Thymus (tissue), 11 donors: Measurements from ENCODE around the gene SLC39A3. TPM values are rescaled to one million over a fixed set of nuclear protein-coding genes. Genes with fewer than 3 reads are reported as not detected.

Source experiments
- DNase-seq, 9 donors: peaks; one replicate each; pipeline ENCODE4 v3.0.0-alpha.2; 2013; ENCODE audit warnings: low spot score in 9 of 9, low read depth in 6 of 9, missing footprints in 1 of 9
- H3K27ac ChIP-seq, 2 donors: one replicate each; pipeline ENCODE4 v1.5.1; 2013; ENCODE audit warnings: control low read depth in 1 of 2, low read depth in 1 of 2, low read length in 1 of 2, mild to moderate bottlenecking in 1 of 2, moderate library complexity in 1 of 2
- H3K27me3 ChIP-seq, 2 donors: one replicate each; pipeline ENCODE4 v1.5.1; 2013; ENCODE audit warnings: low read length in 1 of 2; ENCODE audit not compliant: control insufficient read depth in 2 of 2, insufficient read depth in 1 of 2
- H3K36me3 ChIP-seq, 2 donors: one replicate each; pipeline ENCODE4 v1.5.1; 2013; ENCODE audit warnings: low read length in 1 of 2, mild to moderate bottlenecking in 1 of 2, moderate library complexity in 1 of 2; ENCODE audit not compliant: control insufficient read depth in 2 of 2, insufficient read depth in 2 of 2
- H3K4me1 ChIP-seq, 2 donors: one replicate each; pipeline ENCODE4 v1.5.1; 2013; ENCODE audit warnings: low read length in 2 of 2; ENCODE audit not compliant: control insufficient read depth in 2 of 2, insufficient read depth in 2 of 2
- H3K4me3 ChIP-seq, 2 donors: one replicate each; pipeline ENCODE4 v1.5.1; 2013; ENCODE audit warnings: low read length in 2 of 2, control low read depth in 1 of 2, mild to moderate bottlenecking in 1 of 2
- H3K9me3 ChIP-seq, 2 donors: one replicate each; pipeline ENCODE4 v1.5.1; 2013; ENCODE audit warnings: low read length in 1 of 2, mild to moderate bottlenecking in 1 of 2; ENCODE audit not compliant: control insufficient read depth in 2 of 2, insufficient read depth in 1 of 2
- WGBS: extraction: QIAGEN DNeasy Blood & Tissue Kit; methylation state at CpG from one replicate; pipeline ENCODE4 v1.1.7; 2013; 5-methylcytosine and 5-hydroxymethylcytosine counted together
- polyA plus RNA-seq: library from polyadenylated mRNA; stranded (reverse); fragments of 200-250 nt; gene quantifications from one replicate; pipeline ENCODE4 v1.2.3, GENCODE V29; 2013
- total RNA-seq: library from RNA; stranded (reverse); fragments of 120-200 nt; gene quantifications from one replicate; pipeline ENCODE4 v1.2.4, GENCODE V29; 2013
- donor health status: healthy.

The SLC39A3 gene
- total and polyA plus RNA-seq, 2 donors: 19.2 to 21.2 TPM

DNA sequence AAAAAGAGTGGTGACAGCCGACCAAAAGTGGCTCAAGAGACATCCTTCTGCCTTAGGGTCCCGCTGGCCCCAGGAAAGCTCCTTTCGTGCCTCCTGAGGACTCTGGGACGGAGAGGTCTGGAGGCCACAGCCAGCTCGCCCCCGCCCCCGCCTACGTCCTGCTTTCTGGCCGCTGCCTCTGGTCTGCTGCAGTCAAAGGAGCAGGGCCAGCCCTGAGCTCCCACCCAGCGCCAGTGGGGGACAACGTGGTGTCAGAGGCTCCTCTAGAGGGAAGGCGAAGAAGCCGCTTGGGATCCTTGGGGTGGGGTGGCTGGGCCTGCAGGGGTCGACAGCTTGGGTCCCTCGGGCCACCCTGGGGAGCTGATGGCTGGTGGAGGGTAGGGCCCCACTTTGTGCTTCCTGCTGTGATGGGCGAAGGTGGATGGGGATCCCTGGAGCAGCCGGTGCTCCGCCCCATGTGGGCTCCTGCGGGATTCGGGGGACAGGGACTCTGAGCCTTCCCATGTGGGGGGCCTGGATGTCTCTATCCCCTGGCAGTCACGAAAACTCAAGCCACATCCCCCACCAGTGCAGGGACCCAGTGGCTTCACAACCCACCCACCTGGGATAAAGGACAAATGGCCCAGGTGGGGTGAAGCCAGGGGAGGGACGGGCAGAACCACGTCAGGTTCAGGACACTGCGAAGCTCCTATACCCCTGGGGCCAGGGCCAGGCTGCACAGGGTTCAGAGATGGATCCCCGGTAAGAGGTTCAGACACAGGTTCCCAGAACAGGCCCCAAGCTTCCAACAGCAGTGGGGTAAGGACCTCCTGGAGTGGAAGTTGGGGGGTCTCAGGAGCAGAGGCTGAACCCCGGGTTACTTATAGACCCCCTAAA lies 9.6 kb downstream of the SLC39A3 start:
- 96% methylated on average over 26 of the region's 26 CpGs for WGBS
- H3K27me3 ChIP-seq: peaks cover 4 to 35% of the 10 kb centered on the region in 2 donors
- no peak overlapping the region for H3K4me3 ChIP-seq
- H3K9me3 ChIP-seq: peaks cover 0 to 2% of the 10 kb centered on the region in 2 donors
- H3K36me3 ChIP-seq: peaks cover 22 to 28% of the 10 kb centered on the region in 2 donors
- peaks cover 0 to 4% of the 10 kb centered on the region in 2 donors for H3K4me1 ChIP-seq
- no peak overlapping the region for H3K27ac ChIP-seq
- no peak for DNase-seq

DNA sequence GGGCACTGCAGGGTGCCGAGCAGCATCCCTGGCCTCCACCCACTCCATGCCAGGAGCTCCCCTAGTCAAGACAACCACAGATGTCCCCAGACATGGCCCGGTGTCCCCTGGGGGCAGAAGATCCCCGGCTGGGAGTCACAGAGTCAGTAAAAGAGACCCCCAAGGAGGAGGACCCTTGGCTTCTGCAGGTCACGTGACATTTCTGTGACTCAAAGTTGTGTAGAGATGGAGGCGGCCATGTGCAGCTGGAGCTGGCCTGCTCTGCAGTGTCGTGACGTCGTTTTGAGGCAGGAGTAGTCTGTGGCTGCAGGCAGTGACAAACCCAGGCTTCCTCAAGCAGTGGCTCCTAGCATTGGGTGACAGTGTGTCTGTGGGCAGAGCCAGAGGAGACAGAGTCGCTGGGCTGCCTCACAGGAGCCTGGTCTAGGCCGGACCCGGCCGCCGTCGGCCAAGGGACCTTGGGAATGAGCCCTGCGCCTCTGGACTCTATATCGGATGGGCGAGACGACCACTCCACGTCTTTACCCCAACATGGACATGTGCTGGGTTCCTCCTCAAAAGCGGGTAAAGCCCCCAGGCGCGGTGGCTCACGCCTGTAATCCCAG lies 10.9 kb downstream of the SLC39A3 start:
- 96% methylated on average over 23 of the region's 23 CpGs for WGBS
- H3K27ac ChIP-seq: no peak overlapping the region
- DNase-seq: no peak
- peaks cover 0 to 2% of the 10 kb centered on the region in 2 donors for H3K9me3 ChIP-seq
- no peak overlapping the region for H3K4me3 ChIP-seq
- peaks cover 0 to 4% of the 10 kb centered on the region in 2 donors for H3K4me1 ChIP-seq
- peaks cover 4 to 41% of the 10 kb centered on the region in 2 donors for H3K27me3 ChIP-seq
- peaks cover 11 to 16% of the 10 kb centered on the region in 2 donors for H3K36me3 ChIP-seq

DNA sequence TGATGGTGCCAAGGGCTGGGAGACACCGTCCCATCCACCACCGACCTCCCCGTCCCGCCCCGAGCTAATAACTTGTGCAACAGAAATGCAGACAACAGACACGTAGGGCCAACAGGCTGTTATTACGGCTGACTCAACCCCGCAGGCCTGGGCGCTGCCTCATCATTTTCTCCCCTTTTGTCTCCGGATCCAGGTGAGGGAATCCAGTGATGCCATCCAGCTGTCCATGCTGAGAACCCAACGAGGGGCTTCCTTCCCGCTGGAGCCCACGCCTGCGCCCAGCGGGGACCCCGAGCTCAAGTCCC lies 12.2 kb downstream of the SLC39A3 start:
- 85% methylated on average over 16 of the region's 16 CpGs for WGBS
- H3K36me3 ChIP-seq: peaks cover 8 to 9% of the 10 kb centered on the region in 2 donors
- peaks cover 0 to 2% of the 10 kb centered on the region in 2 donors for H3K9me3 ChIP-seq
- H3K4me3 ChIP-seq: no peak overlapping the region
- H3K27ac ChIP-seq: no peak overlapping the region
- H3K4me1 ChIP-seq: peaks cover 0 to 4% of the 10 kb centered on the region in 2 donors
- no peak for DNase-seq
- peaks cover 8 to 54% of the 10 kb centered on the region in 2 donors for H3K27me3 ChIP-seq

DNA sequence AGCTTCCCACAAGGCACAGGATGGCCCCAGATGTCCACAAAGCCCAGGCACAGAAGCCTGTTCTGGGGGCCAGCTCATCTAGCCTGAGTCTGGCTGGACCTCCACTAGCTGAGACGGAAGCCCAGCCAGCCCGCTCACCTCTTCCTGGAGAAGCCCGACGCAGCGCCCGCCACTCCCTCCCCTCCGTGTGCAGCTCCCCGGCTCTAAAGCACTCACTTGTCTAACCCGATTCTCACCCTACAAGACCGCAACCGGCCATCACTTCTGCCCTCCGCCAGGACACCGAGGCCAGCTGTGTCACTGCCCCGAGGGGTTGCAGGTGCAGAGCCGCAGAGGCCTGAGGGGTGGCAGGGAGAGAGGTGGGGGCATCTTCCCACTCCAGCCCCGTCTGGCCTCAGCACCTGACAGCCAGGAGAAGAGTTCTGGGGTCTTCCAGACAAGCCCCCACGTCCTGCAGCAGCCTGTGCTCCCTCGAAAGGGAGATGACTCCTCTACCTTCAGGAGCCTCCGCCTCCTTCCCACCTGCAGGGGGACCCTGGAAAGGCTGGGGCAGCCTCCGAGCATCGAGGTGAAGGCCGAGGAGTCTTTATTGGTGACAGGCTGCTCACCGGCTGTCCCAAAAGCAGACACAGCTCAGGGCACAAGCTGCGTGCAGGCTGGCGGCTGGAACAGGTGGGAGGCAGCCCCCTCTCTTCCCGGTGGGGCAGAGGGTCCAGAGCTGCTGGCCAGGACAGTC lies 12.7 kb downstream of the SLC39A3 start:
- no peak overlapping the region for H3K4me3 ChIP-seq

DNA sequence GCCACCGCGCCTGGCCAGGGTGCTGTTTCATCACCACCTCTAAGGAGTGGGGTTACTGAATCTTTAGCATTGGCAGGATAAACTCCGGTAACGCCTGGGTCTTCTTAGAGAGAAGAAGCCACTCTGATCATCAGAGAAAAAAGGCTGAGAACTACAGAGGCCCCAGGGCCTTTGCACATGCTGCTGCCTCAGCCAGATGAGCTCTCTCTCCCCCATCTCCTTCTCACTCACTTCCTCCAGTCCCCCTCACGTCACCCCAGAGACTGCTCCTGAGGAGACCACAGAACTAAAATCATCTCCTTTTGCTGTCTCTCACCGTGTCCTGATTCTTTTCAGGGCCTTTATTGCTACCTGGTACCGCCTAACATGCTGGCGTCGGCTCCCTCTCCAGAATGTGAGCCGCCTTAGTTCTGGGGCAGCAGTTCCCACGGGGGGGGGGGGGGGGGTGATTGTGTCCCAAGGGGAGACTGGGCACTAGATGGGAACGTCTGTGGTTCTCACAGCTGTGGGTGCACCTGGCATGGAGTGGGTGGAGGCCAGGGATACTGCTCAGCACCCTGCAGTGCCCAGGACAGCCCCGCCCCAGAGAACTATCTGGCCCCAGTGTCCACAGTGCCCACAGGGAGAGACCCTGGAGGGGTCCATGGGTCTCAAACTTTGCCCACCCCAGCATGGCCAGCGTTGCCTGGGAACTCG lies 13.5 kb downstream of the SLC39A3 start:
- Histone ChIP-seq H3K4me1 (peaks cover 0 to 4% of the 10 kb centered on the region in 2 donors), H3K36me3 (no peaks in the 10 kb centered on the region), H3K4me3 (no peak overlapping the region), H3K27me3 (peaks cover 21 to 67% of the 10 kb centered on the region in 2 donors), H3K27ac (no peak overlapping the region), H3K9me3 (peaks cover 0 to 2% of the 10 kb centered on the region in 2 donors)
- DNase-seq: no peak
- 69% methylated on average over 15 of the region's 15 CpGs for WGBS

More for the DNA sequence above, 12.7 kb downstream of the SLC39A3 start:
- H3K27me3 ChIP-seq: peaks cover 14 to 59% of the 10 kb centered on the region in 2 donors
- H3K9me3 ChIP-seq: peaks cover 0 to 2% of the 10 kb centered on the region in 2 donors
- 22% methylated on average over 26 of the region's 26 CpGs for WGBS
- H3K4me1 ChIP-seq: peaks cover 0 to 4% of the 10 kb centered on the region in 2 donors
- H3K27ac ChIP-seq: no peak overlapping the region
- peaks cover 4% of the 10 kb centered on the region in 2 donors for H3K36me3 ChIP-seq
- DNase-seq: no peak

DNA sequence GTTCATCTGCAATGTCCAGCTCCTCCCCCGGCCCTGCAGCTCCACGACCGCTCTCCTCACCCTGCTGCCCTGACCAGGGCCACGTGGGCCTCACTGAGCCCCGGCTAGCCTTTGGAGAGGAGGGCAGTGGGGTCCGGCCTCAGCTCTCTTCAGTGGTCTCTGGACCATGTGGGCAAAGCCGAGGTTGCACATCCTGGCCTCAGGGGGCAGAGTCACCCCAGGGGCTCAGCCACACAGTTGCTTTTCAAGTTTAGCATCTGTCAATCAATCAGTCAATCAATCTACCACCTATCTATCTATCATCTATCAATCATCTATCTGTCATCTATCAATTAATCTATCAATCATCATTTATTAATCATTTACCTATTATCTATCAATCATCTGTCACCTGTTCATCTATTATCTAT lies 15.7 kb downstream of the SLC39A3 start:
- Histone ChIP-seq H3K4me3 (no peak overlapping the region), H3K27me3 (peaks cover 41 to 84% of the 10 kb centered on the region in 2 donors), H3K9me3 (no peaks in the 10 kb centered on the region), H3K27ac (no peak overlapping the region), H3K4me1 (peaks cover 0 to 10% of the 10 kb centered on the region in 2 donors), H3K36me3 (no peaks in the 10 kb centered on the region)
- 86% methylated on average over 7 of the region's 7 CpGs for WGBS
- DNase-seq: no peak

DNA sequence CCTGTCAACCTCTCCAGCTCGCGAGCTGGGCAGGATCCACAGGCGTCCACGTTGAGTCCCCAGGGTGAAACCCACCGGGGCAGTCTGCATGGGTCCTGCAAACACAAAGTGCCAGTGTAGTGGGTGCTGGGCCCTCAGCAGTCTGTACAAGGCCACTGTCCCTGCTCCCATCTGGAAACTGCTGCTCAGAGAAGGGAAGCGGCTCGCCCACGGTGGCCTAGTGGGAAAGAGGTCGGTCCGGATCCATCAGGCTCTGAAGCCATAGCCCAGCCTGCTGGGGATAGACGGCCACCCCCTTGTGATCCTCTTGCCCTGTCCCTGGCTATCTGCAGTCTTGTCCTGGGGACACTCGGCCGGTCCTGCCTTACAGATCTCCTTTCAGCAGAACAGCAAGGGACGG lies 16.1 kb downstream of the SLC39A3 start:
- Histone ChIP-seq H3K27ac (no peak overlapping the region), H3K9me3 (no peaks in the 10 kb centered on the region), H3K27me3 (peaks cover 44 to 87% of the 10 kb centered on the region in 2 donors), H3K36me3 (no peaks in the 10 kb centered on the region), H3K4me3 (no peak overlapping the region), H3K4me1 (peaks cover 0 to 10% of the 10 kb centered on the region in 2 donors)
- DNase-seq: no peak
- 93% methylated on average over 14 of the region's 14 CpGs for WGBS

DNA sequence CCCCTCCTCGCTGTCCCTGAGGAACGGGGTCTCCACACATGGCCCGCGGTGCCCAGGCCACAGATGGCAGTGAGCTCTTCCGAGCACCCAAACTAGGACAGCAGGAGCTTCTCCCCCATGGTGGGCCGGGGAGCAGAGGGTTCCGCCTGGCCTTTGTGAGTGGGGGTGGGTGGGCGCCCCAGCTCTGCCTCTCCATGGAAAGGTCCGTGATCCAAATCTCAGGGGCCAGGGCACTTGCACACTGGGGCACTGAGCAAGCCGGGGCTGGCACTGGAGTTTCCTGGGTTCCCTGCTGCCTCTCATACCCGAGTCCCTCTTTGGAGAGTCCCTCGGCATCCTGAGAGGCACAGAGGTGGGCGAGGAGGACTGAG lies 16.5 kb downstream of the SLC39A3 start:
- Histone ChIP-seq H3K36me3 (no peaks in the 10 kb centered on the region), H3K27me3 (peaks cover 44 to 87% of the 10 kb centered on the region in 2 donors), H3K4me1 (peaks cover 0 to 10% of the 10 kb centered on the region in 2 donors), H3K4me3 (no peak overlapping the region), H3K9me3 (no peaks in the 10 kb centered on the region), H3K27ac (no peak overlapping the region)
- 93% methylated on average over 13 of the region's 13 CpGs for WGBS
- DNase-seq: no peak
